HEK293 (cell line): Measurements from ENCODE around the gene COL9A1.
A peak's percentile ranks its signal among the peaks of the same experiment; 100 is the strongest.

ENCODE experiments used
- KLF8 ChIP-seq: fragments of 450-650 bp; formaldehyde crosslinking; IDR thresholded peaks from 2 replicates; pipeline ENCODE4 v1.5.1; 2016; ENCODE audit warnings: missing biosample characterization, missing genetic modification characterization
- YY1 ChIP-seq: fragments of 450-650 bp; formaldehyde crosslinking; IDR thresholded peaks from 2 replicates; pipeline ENCODE4 v1.5.1; 2018; ENCODE audit warnings: missing biosample characterization, missing genetic modification characterization
- ZNF121 ChIP-seq: fragments of 450-650 bp; formaldehyde crosslinking; IDR thresholded peaks from 2 replicates; pipeline ENCODE4 v1.5.1; 2016; ENCODE audit warnings: missing biosample characterization, missing genetic modification characterization
- ZNF175 ChIP-seq: fragments of 450-650 bp; formaldehyde crosslinking; IDR thresholded peaks from 2 replicates; pipeline ENCODE4 v1.5.1; 2016; ENCODE audit warnings: missing biosample characterization, missing genetic modification characterization
- ZNF311 ChIP-seq: fragments of 450-650 bp; formaldehyde crosslinking; IDR thresholded peaks from 2 replicates; pipeline ENCODE4 v1.5.1; 2017; ENCODE audit warnings: missing biosample characterization, missing genetic modification characterization, borderline replicate concordance
- ZNF510 ChIP-seq: fragments of 450-650 bp; formaldehyde crosslinking; IDR thresholded peaks from 2 replicates; pipeline ENCODE4 v1.5.1; 2018; ENCODE audit warnings: mild to moderate bottlenecking, missing genetic modification characterization, missing biosample characterization; ENCODE audit not compliant: insufficient replicate concordance
- ZNF76 ChIP-seq: fragments of 450-650 bp; formaldehyde crosslinking; IDR thresholded peaks from 2 replicates; pipeline ENCODE4; 2016; ENCODE audit warnings: low read depth, missing biosample characterization, missing genetic modification characterization, borderline replicate concordance
- TF ChIP-seq, protein P1 (sequence below): fragments of 450-650 bp; formaldehyde crosslinking; IDR thresholded peaks from 2 replicates; pipeline ENCODE4 v1.5.1; 2016; ENCODE audit warnings: missing biosample characterization, missing genetic modification characterization

DNA sequence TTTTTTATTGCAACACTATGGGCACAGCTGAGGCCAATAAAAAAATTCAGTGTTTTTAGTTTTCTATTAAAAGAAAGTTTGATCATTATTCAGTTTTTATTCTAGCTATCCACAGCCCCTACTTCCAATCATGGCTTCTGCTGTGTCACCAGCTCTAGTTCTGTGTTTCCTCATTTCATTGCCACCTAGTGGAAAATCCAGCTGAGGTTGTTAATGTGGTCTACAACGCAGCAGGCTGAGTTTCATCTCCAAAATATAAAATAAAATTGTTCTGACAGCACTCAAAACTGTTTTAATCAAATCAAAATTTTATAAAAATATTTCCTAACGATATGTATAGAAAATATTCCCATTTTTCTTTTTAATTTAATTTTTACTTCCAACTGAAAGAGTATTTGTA lies 13.6 kb downstream of the COL9A1 start:
- TF ChIP-seq, protein P1, sequence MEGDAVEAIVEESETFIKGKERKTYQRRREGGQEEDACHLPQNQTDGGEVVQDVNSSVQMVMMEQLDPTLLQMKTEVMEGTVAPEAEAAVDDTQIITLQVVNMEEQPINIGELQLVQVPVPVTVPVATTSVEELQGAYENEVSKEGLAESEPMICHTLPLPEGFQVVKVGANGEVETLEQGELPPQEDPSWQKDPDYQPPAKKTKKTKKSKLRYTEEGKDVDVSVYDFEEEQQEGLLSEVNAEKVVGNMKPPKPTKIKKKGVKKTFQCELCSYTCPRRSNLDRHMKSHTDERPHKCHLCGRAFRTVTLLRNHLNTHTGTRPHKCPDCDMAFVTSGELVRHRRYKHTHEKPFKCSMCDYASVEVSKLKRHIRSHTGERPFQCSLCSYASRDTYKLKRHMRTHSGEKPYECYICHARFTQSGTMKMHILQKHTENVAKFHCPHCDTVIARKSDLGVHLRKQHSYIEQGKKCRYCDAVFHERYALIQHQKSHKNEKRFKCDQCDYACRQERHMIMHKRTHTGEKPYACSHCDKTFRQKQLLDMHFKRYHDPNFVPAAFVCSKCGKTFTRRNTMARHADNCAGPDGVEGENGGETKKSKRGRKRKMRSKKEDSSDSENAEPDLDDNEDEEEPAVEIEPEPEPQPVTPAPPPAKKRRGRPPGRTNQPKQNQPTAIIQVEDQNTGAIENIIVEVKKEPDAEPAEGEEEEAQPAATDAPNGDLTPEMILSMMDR (tag by site-specific recombination), result 0 out of 2 replicates have a peak, but pooled peaks have one; percentile 20
- no peak for TF ChIP-seq ZNF121
- no peak for TF ChIP-seq ZNF76 (tag by site-specific recombination)
- no peak for TF ChIP-seq ZNF311 (tag by site-specific recombination)
- no peak for TF ChIP-seq ZNF175 (tag by site-specific recombination)
- no peak for TF ChIP-seq YY1 (tag by site-specific recombination)
- no peak for TF ChIP-seq KLF8 (tag by site-specific recombination)
- TF ChIP-seq ZNF510 (tag by site-specific recombination), result no peak
